Right lobe of liver (tissue), 4 donors: ENCODE data around the gene DCTN5.

Experiments used
- POLR2A ChIP-seq: fragments of 450-650 bp; IDR thresholded peaks from one replicate; pipeline ENCODE4 v1.6.1; 2017; ENCODE audit warnings: antibody characterized with exemption, mild to moderate bottlenecking
- TF ChIP-seq, protein P1 (sequence below), 4 donors: fragments of 200-600 bp in 3 of 4; fragments of 450-650 bp in 1 of 4; IDR thresholded peaks; one replicate each; pipeline versions ENCODE4 v1.5.1 to v1.8.0; 2016 to 2022; ENCODE audit warnings: antibody characterized with exemption in 4 of 4, mild to moderate bottlenecking in 2 of 4
- donor health status: DM: no; HTN: no; CAD: no.
- donor health status: DM: no; HTN: no; CAD: no.
- donor health status: DM: no; HTN: yes; CAD: no.

DNA sequence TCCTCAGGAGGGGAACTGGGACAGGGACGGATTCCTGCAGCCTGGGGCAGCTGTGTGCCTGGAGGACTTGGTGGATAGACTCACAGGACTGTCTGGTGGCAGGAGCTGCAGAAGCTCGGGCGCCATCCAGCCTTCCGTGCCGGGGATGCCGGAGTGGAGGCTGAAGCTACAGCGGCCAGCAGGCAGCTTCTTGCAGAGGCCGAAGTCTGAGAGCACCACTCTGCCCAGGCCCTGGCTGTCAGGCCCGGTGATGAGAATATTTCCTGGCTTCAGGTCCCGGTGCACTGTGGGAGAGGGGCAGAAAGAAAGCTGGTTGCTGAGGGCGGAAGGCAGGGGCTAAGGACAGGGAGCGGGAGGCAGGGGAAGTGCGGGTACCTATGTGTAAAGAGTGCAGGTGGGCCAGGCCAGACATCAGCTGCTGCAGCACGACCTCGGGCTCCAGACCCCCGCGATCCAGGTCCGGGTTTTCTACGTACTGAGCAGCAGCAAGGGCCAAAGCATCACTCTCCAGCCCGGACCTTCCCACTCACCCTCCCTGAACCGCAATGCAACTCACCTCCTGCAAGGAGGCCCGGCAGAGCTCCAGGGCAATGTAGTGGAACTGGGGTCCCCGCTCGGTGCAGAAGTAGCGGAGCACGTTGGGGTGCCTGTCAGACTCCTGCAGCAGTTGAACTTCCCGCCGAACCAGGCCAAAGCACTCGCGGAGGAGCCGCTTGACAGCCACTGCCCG is 53.5 kb downstream of the DCTN5 start:
- TF ChIP-seq, protein P1, sequence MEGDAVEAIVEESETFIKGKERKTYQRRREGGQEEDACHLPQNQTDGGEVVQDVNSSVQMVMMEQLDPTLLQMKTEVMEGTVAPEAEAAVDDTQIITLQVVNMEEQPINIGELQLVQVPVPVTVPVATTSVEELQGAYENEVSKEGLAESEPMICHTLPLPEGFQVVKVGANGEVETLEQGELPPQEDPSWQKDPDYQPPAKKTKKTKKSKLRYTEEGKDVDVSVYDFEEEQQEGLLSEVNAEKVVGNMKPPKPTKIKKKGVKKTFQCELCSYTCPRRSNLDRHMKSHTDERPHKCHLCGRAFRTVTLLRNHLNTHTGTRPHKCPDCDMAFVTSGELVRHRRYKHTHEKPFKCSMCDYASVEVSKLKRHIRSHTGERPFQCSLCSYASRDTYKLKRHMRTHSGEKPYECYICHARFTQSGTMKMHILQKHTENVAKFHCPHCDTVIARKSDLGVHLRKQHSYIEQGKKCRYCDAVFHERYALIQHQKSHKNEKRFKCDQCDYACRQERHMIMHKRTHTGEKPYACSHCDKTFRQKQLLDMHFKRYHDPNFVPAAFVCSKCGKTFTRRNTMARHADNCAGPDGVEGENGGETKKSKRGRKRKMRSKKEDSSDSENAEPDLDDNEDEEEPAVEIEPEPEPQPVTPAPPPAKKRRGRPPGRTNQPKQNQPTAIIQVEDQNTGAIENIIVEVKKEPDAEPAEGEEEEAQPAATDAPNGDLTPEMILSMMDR (IDR thresholded peaks at IDR 0.05) = no peak
- TF ChIP-seq POLR2A = no peak
